IPS DF 4.7 (cell line): ENCODE data around the gene AHCYL2.
"Not testable (repeated sequence)": the region's sequence is repeated elsewhere in the genome, so short reads cannot be mapped to it uniquely, and the experiment has no call there.

ENCODE experiments used
- DNase-seq: peaks from one replicate; pipeline ENCODE4 v3.0.0-alpha.2; 2013; ENCODE audit warnings: low spot score; ENCODE audit errors: extremely low read depth

Gene AHCYL2

DNA sequence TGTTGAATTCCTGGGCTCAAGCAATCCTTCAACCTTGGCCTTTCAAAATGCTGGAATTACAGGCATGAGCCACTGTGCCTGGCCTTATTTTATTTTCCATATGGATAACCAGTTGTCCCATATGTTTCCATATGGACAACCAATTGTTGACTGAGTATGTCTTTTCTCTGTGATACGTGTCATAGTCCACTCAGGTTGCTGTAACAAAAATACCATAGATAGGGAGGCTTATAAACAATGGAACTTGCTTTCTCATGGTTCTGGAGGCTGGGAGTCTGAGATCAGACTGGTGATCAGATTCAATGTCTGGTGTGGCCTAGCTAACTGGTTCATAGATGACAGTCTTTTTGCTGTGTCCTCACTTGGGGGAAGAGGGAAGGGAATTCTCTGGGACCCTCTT lies 19.4 kb downstream of the AHCYL2 start:
- DNase-seq = no peak

DNA sequence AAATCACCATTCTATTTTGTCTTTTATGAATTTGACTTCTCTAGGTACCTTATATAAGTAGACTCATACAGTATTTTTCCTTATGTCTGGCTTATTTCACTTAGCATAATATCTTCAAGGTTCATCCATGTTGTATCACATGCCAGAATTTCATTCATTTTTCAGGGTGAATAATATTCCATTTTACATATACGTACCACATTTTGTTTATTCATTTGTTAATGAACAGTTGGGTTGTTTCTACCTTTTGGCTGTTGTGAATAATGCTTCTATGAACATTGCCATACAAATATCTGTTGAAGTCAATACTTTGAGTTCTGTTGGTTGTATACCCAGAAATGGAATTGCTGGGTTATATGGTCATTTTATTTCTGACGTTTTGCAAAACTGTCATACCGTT lies 20.7 kb downstream of the AHCYL2 start:
- DNase-seq = no peak

DNA sequence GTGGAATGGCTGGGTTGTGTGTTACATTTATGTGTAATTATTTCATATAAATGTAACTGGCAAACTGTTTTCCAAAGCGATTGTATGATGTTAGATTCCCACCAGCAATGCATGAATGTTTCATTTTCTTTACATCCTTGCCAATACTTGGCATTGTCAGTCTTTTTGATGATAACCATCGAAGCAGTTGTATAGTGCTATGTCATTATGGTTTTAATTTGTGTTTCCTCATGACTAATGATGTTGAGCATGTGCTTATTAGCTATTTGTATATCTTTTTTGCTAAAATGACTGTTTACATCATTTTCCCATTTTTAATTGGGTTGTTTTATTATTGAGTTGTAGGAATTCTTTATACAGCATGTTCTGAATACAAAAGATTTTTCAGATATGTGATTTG lies 22.3 kb downstream of the AHCYL2 start:
- no peak for DNase-seq

DNA sequence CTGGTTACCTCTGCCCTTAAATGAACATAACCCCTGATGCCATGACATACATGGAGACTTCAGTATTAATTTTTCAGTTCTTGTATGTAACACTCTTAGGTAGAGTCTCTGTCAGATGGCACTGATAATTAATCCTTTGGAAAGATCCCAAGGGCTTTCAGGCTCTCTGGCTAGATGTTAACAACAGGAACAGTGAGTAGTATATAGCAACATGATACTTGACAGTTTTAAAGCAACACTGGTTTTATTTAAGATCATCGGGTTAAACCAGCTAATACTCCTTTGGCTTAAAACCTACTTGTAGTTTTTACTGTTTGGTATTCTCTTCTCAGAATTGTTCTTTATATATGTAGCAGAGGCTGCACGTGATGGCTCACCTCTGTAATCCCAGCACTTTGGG lies 27.3 kb downstream of the AHCYL2 start:
- no peak for DNase-seq

DNA sequence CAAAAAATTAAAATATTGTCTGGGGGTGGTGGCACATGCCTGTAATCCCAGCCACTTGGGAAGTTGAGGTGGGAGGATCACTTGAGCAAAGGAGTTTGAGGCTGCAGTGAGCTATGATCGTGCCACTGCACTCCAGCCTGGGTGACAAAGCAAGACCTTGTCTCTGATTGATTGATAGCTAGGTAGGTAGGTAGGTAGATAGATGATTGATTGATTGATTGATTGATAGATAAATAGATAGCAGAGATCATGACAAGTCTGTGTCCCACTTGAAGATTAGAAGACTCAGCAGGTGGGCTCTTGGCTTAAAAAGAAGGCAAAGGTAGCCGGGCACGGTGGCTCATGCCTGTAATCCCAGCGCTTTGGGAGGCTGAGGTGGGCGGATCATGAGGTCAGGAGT lies 27.8 kb downstream of the AHCYL2 start:
- DNase-seq = not testable (repeated sequence)

DNA sequence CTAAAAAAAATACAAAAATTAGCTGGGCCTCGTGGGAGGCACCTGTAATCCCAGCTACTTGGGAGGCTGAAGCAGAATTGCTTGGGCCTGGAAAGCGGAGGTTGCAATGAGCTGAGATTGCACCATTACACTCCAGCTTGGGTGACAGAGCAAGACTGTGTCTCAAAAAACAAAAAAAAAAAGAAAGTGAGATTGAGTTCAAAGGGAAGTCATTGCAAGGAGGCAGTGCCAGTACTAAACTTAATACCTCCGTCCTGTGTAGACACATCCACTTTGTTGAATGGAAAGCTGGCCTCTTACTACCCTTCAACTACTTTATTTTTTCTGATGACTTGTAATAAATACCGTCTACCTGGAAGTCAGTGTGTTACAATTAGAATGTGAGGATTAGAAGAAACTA lies 31.0 kb downstream of the AHCYL2 start:
- no peak for DNase-seq

DNA sequence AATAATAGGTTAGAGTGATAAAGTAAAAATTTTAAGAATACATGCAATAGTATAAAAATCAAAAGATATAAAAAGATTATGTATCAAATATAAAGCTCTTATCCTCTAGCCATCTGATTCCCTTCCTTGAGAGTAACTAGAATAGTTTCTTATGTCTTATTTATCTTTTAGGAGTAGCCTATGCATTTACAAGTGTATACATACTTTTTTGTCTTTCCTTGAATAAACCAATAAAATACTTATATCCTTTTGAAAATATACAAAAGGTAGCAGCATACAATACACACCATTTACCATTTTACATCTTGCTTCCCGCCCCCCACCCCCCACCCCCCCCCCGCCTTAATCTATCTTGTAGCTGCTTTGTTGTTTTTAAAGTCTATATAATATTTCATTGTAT lies 31.4 kb downstream of the AHCYL2 start:
- no peak for DNase-seq

DNA sequence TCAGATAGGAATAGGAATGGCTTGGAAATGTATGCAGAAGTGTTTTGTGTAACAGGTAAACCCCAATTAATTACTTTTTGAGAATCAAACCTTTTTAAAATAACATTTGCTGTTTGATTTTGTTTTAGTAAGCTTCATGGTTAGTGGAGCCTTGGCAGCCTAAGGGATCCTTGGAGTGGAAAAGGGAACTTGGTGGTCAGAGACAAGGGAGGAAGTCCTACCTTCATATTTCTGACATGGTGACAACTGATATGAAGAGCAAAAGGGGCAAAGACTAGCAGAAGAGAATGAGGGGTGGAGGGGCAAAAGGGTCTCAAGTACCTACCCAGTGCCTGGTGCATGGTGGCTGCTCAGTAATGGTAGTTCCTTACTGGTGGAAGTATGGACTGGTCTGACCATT lies 32.3 kb downstream of the AHCYL2 start:
- no peak for DNase-seq

DNA sequence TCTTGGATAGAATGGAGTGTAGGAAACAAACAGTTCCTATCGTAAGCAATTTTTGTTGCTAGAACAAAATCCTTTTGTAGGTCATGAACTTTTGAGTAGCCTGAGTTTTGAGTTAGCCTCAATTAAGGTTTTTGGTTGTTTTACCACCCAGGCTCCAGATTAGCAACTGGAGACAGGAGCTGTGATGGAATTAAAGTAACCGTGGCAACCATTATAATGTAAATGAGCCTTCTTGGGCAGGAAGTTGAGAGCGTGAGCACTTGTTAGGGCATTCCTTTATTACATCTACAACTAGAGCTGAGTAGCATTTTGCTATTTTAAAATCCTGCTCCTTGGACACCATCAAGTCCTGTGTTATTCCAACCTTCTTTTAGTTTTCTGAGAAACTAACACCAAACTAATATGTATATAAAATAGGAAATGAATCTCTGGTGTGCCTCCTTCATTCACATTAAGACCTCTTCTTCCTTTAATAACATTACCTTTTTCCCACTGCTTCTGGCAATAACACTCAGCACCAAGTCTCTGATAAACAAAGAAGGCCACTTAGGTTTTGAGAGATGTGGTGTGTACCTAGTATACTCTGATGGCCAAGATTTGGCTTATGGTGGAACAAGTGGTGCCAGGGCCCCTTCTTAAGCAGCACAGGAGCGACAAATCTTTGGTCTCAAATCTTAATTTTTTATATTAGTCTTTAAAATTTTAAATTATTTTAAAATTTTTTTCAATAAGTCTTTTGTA lies 34.0 kb downstream of the AHCYL2 start:
- DNase-seq = peak; percentile 94

DNA sequence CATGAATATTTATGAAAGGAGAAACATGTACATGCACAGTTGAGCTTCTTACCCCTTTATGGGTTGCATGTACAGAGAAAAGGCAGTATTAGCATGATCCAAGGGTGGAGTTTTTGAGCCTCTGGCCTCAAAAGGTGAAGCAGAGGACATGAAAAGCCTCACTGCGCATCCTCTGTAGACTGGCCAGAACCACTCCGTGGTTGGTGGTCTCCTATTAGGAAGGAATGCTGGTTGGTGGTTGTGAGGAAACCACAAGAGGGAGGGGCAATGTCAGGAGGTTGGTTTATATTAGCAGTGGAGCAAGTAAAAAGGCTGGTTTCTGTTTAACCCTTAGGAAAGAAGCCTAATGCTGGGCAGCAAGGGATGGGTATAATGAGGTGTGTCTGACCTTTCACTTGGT lies 37.5 kb downstream of the AHCYL2 start:
- DNase-seq = no peak

DNA sequence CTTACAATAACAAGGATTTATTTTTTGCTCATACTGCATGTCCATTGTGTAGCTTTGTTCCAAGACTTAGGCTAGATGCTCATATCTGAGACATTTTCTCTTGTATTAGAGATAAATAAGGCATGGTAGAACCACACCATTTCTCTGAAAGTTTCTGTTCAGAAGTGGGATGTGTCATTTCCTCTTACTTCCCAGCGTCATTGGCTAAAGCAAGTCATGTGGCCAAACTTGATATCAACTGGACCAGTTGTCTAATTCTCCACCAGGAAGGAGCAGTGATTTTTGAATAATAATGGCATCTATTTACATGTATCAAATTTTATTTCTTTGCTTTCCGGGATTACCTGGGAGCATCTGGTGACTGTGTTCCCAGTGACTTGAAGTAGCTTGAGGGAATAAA lies 38.3 kb downstream of the AHCYL2 start:
- no peak for DNase-seq

DNA sequence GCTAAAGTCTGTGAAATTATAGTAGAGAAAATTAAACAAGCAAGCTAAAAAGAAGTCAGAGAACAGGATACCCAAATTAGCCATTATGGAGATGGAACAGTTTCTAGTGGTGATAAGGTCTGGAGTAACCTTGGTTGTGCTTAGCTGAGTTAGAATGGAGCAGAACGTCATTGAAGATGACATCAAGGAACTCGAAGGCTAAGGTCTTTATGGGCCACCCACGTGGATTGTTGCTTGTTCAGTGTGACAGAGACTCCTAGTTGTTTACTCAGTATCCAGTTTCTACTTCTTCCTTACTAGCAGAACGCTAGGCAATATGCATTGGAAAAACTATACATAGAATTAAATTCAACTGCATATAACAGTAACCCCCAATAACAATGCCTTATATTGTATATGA lies 39.7 kb downstream of the AHCYL2 start:
- DNase-seq = no peak

DNA sequence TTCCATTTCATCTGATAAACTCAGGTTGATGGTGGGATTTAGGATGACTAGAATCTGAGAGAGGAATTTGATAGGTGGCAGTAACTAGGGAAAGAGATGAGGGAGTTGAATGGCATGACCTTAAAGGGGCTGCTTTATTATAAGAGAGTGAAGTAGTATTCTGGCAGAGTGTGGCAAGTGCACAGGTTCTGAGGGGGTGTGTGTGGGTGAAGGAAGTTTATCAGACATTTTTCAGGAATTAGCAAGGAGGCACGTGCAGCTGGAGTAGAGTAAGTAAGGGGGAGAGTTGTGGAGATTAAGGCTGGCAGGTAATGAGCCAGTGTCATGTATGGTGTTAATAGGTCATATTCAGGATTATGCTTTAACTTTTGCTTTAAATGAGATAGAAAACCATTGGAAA lies 40.5 kb downstream of the AHCYL2 start:
- no peak for DNase-seq

DNA sequence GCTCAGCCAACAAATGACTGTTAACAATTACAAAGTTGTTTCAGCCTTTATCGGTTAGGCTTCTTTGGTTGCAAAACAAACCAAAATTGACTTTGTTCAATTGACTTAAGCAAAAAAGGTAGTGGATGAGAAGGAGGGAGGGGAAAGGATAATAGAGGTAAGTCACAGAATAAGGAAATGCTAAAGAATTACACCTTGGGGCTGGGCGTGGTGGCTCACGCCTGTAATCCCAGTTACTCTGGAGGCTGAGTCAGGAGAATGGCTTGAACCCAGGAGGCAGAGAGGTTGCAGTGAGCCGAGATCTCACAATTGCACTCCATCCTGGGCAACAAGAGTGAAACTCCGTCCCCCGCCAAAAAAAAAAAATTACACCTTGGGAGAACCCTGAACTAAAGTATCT lies 41.4 kb downstream of the AHCYL2 start:
- no peak for DNase-seq

DNA sequence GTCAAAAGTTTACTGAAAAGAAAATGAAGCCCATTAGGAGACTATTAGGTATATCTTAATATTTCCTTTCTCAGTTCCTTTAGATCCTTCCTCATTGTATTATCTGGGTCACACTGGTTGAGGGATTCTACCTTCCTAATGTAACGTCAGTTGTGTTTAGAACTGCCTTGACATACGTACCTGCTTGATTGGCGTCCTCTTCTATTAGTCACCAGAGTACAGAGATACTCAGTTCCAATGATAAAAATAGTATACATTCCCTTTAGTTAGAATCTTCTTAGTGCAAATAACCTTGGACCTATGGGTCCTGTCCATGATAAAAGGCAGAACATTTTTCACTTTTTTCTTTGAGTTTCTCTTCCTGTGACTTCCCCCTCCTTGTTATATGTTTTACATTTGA lies 45.2 kb downstream of the AHCYL2 start:
- DNase-seq = no peak

DNA sequence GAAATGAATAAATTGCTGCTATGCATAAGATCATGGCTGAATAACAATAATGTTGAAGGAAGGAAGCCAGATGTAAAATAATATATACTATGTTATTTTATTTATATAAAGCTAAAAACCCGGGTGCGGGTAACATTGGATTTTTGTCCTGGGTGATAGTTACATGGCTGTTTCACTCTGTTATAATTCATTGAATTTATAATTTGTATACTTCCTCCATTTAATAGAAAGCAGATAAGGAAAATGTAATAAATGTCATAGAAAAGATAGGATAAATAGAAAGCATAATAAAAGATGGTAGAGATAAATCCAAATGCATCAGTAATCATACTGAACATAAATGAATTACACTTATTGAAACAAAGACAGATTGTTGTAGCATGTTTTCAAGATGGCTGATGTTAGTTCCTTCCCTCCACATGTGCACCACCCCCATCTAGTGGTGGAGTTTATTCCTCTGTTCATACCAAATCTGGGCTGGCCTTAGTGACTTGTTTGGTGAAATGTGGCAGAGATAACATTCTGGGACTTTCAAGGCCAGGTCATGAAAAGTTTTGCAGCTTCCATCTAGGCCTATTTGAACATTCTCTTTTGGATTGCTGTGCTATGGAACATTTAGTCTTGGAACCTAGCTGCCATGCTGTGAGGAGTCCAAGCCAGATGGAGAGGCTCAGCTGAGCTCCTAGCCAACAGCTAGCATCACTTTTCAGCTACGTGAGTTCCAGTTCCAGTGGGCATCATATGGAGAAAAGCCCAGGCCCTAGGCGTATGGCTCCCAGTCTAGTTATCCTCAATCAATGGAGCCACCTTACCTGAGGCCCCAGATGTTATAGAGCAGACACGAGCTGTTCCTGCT lies 46.9 kb downstream of the AHCYL2 start:
- DNase-seq = no peak

DNA sequence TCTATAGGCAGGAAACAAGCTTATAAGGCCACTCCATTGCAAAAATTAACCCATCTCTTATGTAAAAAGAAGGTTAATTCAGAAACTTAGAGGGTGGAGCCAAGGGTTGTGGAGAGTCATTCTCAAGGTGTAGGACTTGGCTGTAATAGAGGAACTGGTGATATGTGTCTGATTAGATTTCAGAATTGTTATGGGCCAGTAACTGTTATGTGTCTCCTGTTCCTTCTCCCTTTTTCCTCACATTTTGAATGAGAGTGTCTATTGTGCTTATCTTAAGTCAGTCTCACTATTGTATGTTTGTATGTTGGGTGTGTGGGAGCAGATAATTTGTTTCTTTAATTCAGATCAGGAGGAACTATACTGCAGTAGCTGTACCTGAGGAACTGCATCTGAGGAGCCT lies 49.1 kb downstream of the AHCYL2 start:
- no peak for DNase-seq

DNA sequence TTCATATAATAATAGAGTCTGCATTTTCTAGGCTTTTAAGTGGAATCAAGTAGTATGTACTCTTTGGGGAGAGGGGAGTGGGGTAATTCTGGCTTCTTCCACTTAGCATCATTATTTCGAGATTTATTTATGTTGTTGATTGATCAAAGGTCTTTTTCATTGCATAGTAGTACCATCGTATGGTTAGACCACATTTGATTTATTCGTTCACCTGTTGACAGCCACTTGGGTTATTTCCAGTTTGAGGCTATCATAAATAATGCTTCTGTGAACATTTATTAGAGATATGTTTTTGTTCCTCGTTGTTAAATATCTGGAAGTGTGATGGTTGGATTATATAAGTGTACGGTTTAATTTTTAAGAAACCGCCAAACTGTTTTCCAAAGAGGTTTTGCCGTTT lies 52.8 kb downstream of the AHCYL2 start:
- no peak for DNase-seq

DNA sequence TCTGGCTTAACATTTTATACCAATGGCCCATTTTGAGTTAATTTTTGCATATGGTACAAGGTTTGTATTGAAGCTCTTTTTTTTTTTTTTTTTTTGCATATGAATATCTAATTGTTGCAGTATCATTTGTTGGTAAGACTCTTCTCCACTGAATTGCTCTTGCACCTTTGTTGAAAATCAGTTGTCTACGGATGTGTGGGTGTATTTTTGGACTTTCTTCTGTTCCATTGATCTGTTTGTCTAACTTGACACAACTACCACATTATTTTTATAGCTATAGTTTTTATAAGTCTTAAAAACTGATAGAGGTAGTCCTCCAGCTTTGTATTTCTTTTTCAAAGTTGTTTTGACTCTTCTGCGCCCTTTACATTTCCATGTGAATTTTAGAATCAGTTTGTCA lies 53.9 kb downstream of the AHCYL2 start:
- DNase-seq = no peak

DNA sequence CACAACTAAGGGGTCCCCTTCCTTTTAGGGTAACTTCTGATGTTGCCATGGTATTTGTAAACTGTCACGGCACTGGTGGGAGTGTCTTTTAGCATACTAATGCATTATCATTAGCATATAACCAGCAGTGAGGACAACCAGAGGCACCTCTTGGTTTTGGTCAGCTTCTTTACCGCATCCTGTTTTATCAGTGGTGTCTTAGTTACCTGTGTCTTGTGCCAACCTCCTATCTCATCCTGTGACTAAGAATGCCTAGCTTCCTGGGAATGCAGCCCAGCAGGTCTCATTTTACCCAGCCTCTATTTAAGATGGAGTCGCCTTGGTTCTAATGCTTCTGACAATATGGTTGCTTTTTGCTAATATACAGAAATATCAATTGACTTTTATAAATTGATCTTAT lies 54.9 kb downstream of the AHCYL2 start:
- DNase-seq = no peak

DNA sequence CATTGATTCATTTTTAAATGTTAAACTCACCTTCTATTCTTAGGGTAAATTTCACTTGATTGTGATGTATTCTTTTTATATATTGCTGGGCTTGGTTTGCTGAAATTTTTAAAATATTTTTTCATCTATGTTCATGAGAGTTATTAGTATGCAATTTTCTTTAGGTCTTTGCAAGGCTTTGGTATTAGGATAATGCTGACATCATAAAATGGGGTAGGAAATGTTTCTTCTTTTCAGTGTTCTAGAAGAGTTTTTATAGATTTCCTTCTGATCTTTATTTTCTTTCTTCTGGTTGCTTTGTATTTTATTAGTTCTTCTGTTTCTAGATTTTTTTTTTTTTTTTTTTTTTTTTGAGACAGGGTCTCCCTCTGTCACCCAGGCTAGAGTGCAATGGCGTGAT lies 56.3 kb downstream of the AHCYL2 start:
- no peak for DNase-seq

DNA sequence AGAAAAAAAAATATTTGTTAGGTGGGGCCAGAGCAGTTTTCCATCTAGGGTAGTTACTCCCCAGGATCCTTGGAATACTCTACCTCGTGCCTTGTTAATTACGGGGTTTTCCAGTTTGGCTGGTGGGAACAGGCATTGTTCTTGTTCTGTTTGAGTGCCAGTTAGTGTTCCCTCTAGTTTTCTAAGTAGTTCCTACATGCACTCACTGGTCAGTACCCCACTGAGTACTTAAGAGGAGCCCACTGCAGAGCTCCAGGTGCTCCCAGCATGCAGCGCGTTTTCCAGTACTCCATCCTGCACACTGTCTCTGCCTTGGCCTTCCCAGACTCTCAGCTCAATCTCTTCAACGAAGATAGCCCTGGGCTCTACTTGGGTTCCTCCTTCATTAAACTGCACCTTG lies 58.0 kb downstream of the AHCYL2 start:
- no peak for DNase-seq

DNA sequence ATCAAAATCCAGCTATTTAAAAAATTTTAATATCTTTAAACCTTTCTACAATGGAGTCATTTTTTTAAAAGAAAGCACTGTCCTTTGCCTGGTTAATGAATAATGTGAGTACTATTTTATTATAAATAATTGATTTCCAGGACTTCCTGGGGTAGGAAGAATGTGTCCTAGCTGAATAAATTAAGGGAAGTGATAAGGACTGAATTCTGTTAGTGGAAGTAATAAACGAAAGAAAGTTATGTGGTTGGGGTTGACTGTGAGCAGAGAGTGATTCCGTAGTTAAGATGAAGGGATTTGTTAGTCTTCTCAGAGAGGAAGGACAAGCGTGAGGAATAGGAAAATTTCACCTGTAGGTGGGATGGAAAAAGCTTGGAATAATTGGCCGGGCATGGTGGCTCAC lies 59.1 kb downstream of the AHCYL2 start:
- no peak for DNase-seq
